HEK293 (cell line): ENCODE results near the gene ASB8.

Experiments
- CTCF ChIA-PET: fragments of 350-600 bp; formaldehyde crosslinking; extraction: SDS; loops from one replicate; lab custom pipeline; 2021; ENCODE audit warnings: antibody characterized with exemption; lab: Yijun Ruan, JAX
- POLR2A ChIA-PET: fragments of 300-600 bp; formaldehyde crosslinking; extraction: SDS; loops from one replicate; lab custom pipeline; 2020; ENCODE audit warnings: antibody characterized with exemption, inconsistent platforms; lab: Yijun Ruan, JAX
- H3K27ac ChIP-seq: fragments of 200-500 bp; sonication (Bioruptor generic); 2 replicates; pipeline ENCODE4 v1.5.1; 2014; ENCODE audit warnings: low read depth, low read length, control low read depth, inconsistent platforms; ENCODE audit errors: extremely low read depth
- H3K36me3 ChIP-seq, 2 experiments: fragments of 200-500 bp in 1 of 2; sonication (Bioruptor generic) in 1 of 2; 1 replicate in 1 of 2; 2 replicates in 1 of 2; pipeline ENCODE4 v1.5.1; 2014 to 2017; ENCODE audit warnings: inconsistent platforms in 2 of 2, low read length in 2 of 2; ENCODE audit not compliant: control insufficient read depth in 2 of 2, insufficient read depth in 1 of 2
- H3K4me1 ChIP-seq: fragments of 200-500 bp; sonication (Bioruptor generic); 2 replicates; pipeline ENCODE4 v1.5.1; 2014; ENCODE audit warnings: mild to moderate bottlenecking, low read length, inconsistent platforms; ENCODE audit not compliant: control insufficient read depth, insufficient read depth
- H3K4me3 ChIP-seq: 2 replicates; pipeline ENCODE4 v1.5.1; 2011; ENCODE audit warnings: low read depth, mild to moderate bottlenecking, control low read depth, low read length, moderate library complexity
- H3K9me3 ChIP-seq: fragments of 200-500 bp; sonication (Bioruptor generic); 2 replicates; pipeline ENCODE4 v1.5.1; 2014; ENCODE audit warnings: low read depth, low read length, inconsistent platforms; ENCODE audit not compliant: control insufficient read depth, insufficient read depth
- ATF2 ChIP-seq: fragments of 450-650 bp; formaldehyde crosslinking; IDR thresholded peaks from 2 replicates; pipeline ENCODE4 v1.5.1; 2016; ENCODE audit warnings: missing biosample characterization, missing genetic modification characterization, low read depth
- EGR2 ChIP-seq: fragments of 450-650 bp; formaldehyde crosslinking; IDR thresholded peaks from 2 replicates; pipeline ENCODE4 v1.5.1; 2016; ENCODE audit warnings: low read depth, missing biosample characterization, missing genetic modification characterization
- HOXA7 ChIP-seq: sonication (generic); formaldehyde crosslinking; IDR thresholded peaks from 2 replicates; pipeline ENCODE4 v1.8.1; 2022; ENCODE audit warnings: missing genetic modification reagents, borderline replicate concordance
- HOXC10 ChIP-seq: sonication (generic); formaldehyde crosslinking; IDR thresholded peaks from 2 replicates; pipeline ENCODE4 v1.8.1; 2023; ENCODE audit warnings: mild to moderate bottlenecking, missing genetic modification reagents
- MZF1 ChIP-seq: fragments of 450-650 bp; formaldehyde crosslinking; IDR thresholded peaks from 2 replicates; pipeline ENCODE4 v1.5.1; 2017; ENCODE audit warnings: missing biosample characterization, missing genetic modification characterization, borderline replicate concordance
- PRDM1 ChIP-seq: fragments of 450-650 bp; formaldehyde crosslinking; IDR thresholded peaks from 2 replicates; pipeline ENCODE4; 2016; ENCODE audit warnings: missing biosample characterization, missing genetic modification characterization
- REPIN1 ChIP-seq: fragments of 450-650 bp; formaldehyde crosslinking; IDR thresholded peaks from 2 replicates; pipeline ENCODE4 v1.5.1; 2017; ENCODE audit warnings: missing biosample characterization, missing genetic modification characterization, low read depth
- SCRT2 ChIP-seq: fragments of 450-650 bp; formaldehyde crosslinking; IDR thresholded peaks from 2 replicates; pipeline ENCODE4 v1.5.1; 2016; ENCODE audit warnings: missing biosample characterization, missing genetic modification characterization
- SP2 ChIP-seq: fragments of 450-650 bp; formaldehyde crosslinking; IDR thresholded peaks from 2 replicates; pipeline ENCODE4 v1.5.1; 2016; ENCODE audit warnings: missing biosample characterization, missing genetic modification characterization
- ZBTB8A ChIP-seq: fragments of 450-650 bp; formaldehyde crosslinking; IDR thresholded peaks from 2 replicates; pipeline ENCODE4 v1.5.1; 2016; ENCODE audit warnings: missing biosample characterization, missing genetic modification characterization
- ZIC2 ChIP-seq: fragments of 450-650 bp; formaldehyde crosslinking; IDR thresholded peaks from 2 replicates; pipeline ENCODE4 v1.5.1; 2016; ENCODE audit warnings: missing biosample characterization, missing genetic modification characterization
- ZNF146 ChIP-seq: fragments of 450-650 bp; formaldehyde crosslinking; IDR thresholded peaks from 2 replicates; pipeline ENCODE4 v1.5.1; 2016; ENCODE audit warnings: missing biosample characterization, missing genetic modification characterization
- ZNF223 ChIP-seq: fragments of 450-650 bp; formaldehyde crosslinking; IDR thresholded peaks from 2 replicates; pipeline ENCODE4 v1.5.1; 2016; ENCODE audit warnings: missing biosample characterization, missing genetic modification characterization
- ZNF335 ChIP-seq: fragments of 450-650 bp; formaldehyde crosslinking; conservative IDR thresholded peaks from 2 replicates; pipeline ENCODE4 v1.5.1; 2016; ENCODE audit warnings: missing biosample characterization, missing genetic modification characterization
- ZNF48 ChIP-seq: fragments of 450-650 bp; formaldehyde crosslinking; IDR thresholded peaks from 2 replicates; pipeline ENCODE4 v1.5.1; 2016; ENCODE audit warnings: missing biosample characterization, missing genetic modification characterization
- ZNF521 ChIP-seq: fragments of 450-650 bp; formaldehyde crosslinking; IDR thresholded peaks from 2 replicates; pipeline ENCODE4 v1.5.1; 2017; ENCODE audit warnings: missing biosample characterization, mild to moderate bottlenecking, missing genetic modification characterization
- ZNF555 ChIP-seq: fragments of 450-650 bp; formaldehyde crosslinking; conservative IDR thresholded peaks from 2 replicates; pipeline ENCODE4 v1.5.1; 2017; ENCODE audit warnings: missing biosample characterization, mild to moderate bottlenecking, missing genetic modification characterization, inconsistent platforms
- ZNF571 ChIP-seq: fragments of 450-650 bp; formaldehyde crosslinking; IDR thresholded peaks from 2 replicates; pipeline ENCODE4 v1.5.0; 2017; ENCODE audit warnings: missing biosample characterization, missing genetic modification characterization
- ZNF596 ChIP-seq: fragments of 450-650 bp; IDR thresholded peaks from 2 replicates; pipeline ENCODE4 v1.5.0; 2018; ENCODE audit warnings: missing biosample characterization, mild to moderate bottlenecking, missing genetic modification characterization, moderate library complexity
- ZNF623 ChIP-seq: fragments of 450-650 bp; formaldehyde crosslinking; IDR thresholded peaks from 2 replicates; pipeline ENCODE4 v1.5.1; 2016; ENCODE audit warnings: missing biosample characterization, missing genetic modification characterization
- ZNF624 ChIP-seq: fragments of 450-650 bp; formaldehyde crosslinking; IDR thresholded peaks from 2 replicates; pipeline ENCODE4 v1.5.1; 2017; ENCODE audit warnings: missing biosample characterization, missing genetic modification characterization
- ZNF626 ChIP-seq: fragments of 450-650 bp; sonication (Bioruptor Pico); formaldehyde crosslinking; IDR thresholded peaks from 2 replicates; pipeline ENCODE4 v1.5.1; 2018; ENCODE audit warnings: missing biosample characterization, missing genetic modification characterization, inconsistent platforms
- ZNF704 ChIP-seq: fragments of 450-650 bp; formaldehyde crosslinking; IDR thresholded peaks from 2 replicates; pipeline ENCODE4 v1.5.1; 2016; ENCODE audit warnings: missing biosample characterization, missing genetic modification characterization
- ZNF747 ChIP-seq: fragments of 450-650 bp; formaldehyde crosslinking; IDR thresholded peaks from 2 replicates; pipeline ENCODE4 v1.5.1; 2016; ENCODE audit warnings: missing biosample characterization, missing genetic modification characterization
- ZSCAN18 ChIP-seq: fragments of 450-650 bp; formaldehyde crosslinking; IDR thresholded peaks from 2 replicates; pipeline ENCODE4 v1.5.1; 2016; ENCODE audit warnings: missing biosample characterization, missing genetic modification characterization
- TF ChIP-seq, protein P1 (sequence below): IDR thresholded peaks from 2 replicates; pipeline ENCODE4 v1.6.1; 2011; ENCODE audit warnings: mild to moderate bottlenecking, low read depth, low read length, borderline replicate concordance
- TF ChIP-seq, protein P2 (sequence below): fragments of 450-650 bp; formaldehyde crosslinking; IDR thresholded peaks from 2 replicates; pipeline ENCODE4 v1.5.1; 2017; ENCODE audit warnings: missing biosample characterization, missing genetic modification characterization
- TF ChIP-seq, protein P3 (sequence below): fragments of 450-650 bp; formaldehyde crosslinking; IDR thresholded peaks from 2 replicates; pipeline ENCODE4 v1.5.1; 2016; ENCODE audit warnings: missing biosample characterization, missing genetic modification characterization
- TF ChIP-seq, protein P4 (sequence below): fragments of 450-650 bp; formaldehyde crosslinking; IDR thresholded peaks from 2 replicates; pipeline ENCODE4 v1.5.1; 2017; ENCODE audit warnings: missing biosample characterization, missing genetic modification characterization

The ASB8 gene

GRCh38 chr12:48175613-48176416 lies 18.5 kb upstream of the ASB8 start:
- CTCF ChIA-PET = interaction anchor here (0.7 to 2.2 kb wide), 6 partner anchors 10 to 434 kb away, joined by 3 to 8 read pairs (median 4); no protein-coding TSS in a partner anchor
- Histone ChIP-seq H3K4me1 (0 out of 2 replicates have a peak, but pooled peaks cover 2% of the 10 kb centered on the region), H3K9me3 (no peaks in the 10 kb centered on the region), H3K36me3 (no peaks in the 10 kb centered on the region), H3K27ac (no peak overlapping the region), H3K4me3 (no peak overlapping the region)
- TF ChIP-seq SP2 (tag by site-specific recombination) = no peak
- TF ChIP-seq, protein P1, sequence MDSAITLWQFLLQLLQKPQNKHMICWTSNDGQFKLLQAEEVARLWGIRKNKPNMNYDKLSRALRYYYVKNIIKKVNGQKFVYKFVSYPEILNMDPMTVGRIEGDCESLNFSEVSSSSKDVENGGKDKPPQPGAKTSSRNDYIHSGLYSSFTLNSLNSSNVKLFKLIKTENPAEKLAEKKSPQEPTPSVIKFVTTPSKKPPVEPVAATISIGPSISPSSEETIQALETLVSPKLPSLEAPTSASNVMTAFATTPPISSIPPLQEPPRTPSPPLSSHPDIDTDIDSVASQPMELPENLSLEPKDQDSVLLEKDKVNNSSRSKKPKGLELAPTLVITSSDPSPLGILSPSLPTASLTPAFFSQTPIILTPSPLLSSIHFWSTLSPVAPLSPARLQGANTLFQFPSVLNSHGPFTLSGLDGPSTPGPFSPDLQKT = no peak
- no peak for TF ChIP-seq ZNF571 (tag by site-specific recombination)
- TF ChIP-seq ZBTB8A (tag by site-specific recombination) = no peak
- TF ChIP-seq, protein P2, sequence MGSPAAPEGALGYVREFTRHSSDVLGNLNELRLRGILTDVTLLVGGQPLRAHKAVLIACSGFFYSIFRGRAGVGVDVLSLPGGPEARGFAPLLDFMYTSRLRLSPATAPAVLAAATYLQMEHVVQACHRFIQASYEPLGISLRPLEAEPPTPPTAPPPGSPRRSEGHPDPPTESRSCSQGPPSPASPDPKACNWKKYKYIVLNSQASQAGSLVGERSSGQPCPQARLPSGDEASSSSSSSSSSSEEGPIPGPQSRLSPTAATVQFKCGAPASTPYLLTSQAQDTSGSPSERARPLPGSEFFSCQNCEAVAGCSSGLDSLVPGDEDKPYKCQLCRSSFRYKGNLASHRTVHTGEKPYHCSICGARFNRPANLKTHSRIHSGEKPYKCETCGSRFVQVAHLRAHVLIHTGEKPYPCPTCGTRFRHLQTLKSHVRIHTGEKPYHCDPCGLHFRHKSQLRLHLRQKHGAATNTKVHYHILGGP = peak; percentile 83
- TF ChIP-seq ZNF624 = no peak
- no peak for TF ChIP-seq EGR2 (tag by site-specific recombination)
- no peak for TF ChIP-seq MZF1 (tag by site-specific recombination)
- no peak for TF ChIP-seq REPIN1 (tag by site-specific recombination)
- TF ChIP-seq ZNF596 (tag by site-specific recombination) = no peak
- no peak for TF ChIP-seq HOXA7 (CRISPR knock-in tag)
- no peak for TF ChIP-seq ZNF223 (tag by site-specific recombination)
- TF ChIP-seq ZNF747 (tag by site-specific recombination) = no peak
- TF ChIP-seq ZNF335 = no peak
- no peak for TF ChIP-seq ZNF521
- no peak for TF ChIP-seq ZSCAN18
- TF ChIP-seq ZNF48 (tag by site-specific recombination) = no peak
- TF ChIP-seq ZIC2 (tag by site-specific recombination) = no peak
- peak; percentile 69 for TF ChIP-seq ATF2 (tag by site-specific recombination)
- no peak for TF ChIP-seq ZNF626 (tag by site-specific recombination)
- peak; percentile 83 for TF ChIP-seq SCRT2 (tag by site-specific recombination)
- TF ChIP-seq, protein P3, sequence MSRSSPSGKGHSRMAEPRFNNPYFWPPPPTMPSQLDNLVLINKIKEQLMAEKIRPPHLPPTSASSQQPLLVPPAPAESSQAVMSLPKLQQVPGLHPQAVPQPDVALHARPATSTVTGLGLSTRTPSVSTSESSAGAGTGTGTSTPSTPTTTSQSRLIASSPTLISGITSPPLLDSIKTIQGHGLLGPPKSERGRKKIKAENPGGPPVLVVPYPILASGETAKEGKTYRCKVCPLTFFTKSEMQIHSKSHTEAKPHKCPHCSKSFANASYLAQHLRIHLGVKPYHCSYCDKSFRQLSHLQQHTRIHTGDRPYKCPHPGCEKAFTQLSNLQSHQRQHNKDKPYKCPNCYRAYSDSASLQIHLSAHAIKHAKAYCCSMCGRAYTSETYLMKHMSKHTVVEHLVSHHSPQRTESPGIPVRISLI (tag by site-specific recombination) = no peak
- TF ChIP-seq ZNF555 (tag by site-specific recombination) = no peak
- TF ChIP-seq ZNF704 (tag by site-specific recombination) = no peak
- no peak for TF ChIP-seq ZNF146 (tag by site-specific recombination)
- TF ChIP-seq PRDM1 = peak; percentile 67
- no peak for TF ChIP-seq HOXC10
- TF ChIP-seq, protein P4, sequence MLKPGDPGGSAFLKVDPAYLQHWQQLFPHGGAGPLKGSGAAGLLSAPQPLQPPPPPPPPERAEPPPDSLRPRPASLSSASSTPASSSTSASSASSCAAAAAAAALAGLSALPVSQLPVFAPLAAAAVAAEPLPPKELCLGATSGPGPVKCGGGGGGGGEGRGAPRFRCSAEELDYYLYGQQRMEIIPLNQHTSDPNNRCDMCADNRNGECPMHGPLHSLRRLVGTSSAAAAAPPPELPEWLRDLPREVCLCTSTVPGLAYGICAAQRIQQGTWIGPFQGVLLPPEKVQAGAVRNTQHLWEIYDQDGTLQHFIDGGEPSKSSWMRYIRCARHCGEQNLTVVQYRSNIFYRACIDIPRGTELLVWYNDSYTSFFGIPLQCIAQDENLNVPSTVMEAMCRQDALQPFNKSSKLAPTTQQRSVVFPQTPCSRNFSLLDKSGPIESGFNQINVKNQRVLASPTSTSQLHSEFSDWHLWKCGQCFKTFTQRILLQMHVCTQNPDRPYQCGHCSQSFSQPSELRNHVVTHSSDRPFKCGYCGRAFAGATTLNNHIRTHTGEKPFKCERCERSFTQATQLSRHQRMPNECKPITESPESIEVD (tag by site-specific recombination) = peak; percentile 65
- no peak for TF ChIP-seq ZNF623 (tag by site-specific recombination)
- POLR2A ChIA-PET = no interaction called here
